ENCODE measurements around the gene MPZL1.

The MPZL1 gene

DNA sequence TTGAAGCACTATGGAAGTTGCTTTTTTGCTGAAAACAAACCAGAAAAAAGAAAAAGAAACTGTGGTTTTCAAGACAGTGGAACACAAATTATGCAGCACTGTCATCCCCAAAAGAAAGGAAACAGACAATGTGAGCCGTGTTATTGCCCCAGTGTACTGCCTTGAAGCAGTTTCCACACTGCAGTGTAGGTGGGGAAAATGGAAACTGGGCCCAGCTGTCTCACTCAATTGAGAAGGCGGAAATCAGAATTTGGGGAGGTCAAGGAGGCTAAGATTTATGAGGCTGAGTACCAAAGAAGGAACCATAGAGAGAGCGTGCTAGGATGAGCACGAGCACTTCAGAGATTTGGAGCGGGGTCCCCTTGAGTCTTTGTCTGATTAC lies 55.5 kb downstream of the MPZL1 start:
- Histone ChIP-seq H3K36me3 (peaks cover 4 to 35% (median 12%) of the 10 kb centered on the region in 3 donors), H3K4me3 (no peak overlapping the region), H3K27ac (no peak overlapping the region), H3K9me3 (no peaks in the 10 kb centered on the region), H3K27me3 (no peaks in the 10 kb centered on the region), H3K4me1 (peaks cover 0 to 25% (median 7%) of the 10 kb centered on the region in 4 donors)
- no peak for DNase-seq
- intact Hi-C loops (cut with DNase I; ENCODE audit: low total_unique reads): no loop called here
- TF ChIP-seq, protein P1, sequence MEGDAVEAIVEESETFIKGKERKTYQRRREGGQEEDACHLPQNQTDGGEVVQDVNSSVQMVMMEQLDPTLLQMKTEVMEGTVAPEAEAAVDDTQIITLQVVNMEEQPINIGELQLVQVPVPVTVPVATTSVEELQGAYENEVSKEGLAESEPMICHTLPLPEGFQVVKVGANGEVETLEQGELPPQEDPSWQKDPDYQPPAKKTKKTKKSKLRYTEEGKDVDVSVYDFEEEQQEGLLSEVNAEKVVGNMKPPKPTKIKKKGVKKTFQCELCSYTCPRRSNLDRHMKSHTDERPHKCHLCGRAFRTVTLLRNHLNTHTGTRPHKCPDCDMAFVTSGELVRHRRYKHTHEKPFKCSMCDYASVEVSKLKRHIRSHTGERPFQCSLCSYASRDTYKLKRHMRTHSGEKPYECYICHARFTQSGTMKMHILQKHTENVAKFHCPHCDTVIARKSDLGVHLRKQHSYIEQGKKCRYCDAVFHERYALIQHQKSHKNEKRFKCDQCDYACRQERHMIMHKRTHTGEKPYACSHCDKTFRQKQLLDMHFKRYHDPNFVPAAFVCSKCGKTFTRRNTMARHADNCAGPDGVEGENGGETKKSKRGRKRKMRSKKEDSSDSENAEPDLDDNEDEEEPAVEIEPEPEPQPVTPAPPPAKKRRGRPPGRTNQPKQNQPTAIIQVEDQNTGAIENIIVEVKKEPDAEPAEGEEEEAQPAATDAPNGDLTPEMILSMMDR (IDR thresholded peaks at IDR 0.05): no peak

DNA sequence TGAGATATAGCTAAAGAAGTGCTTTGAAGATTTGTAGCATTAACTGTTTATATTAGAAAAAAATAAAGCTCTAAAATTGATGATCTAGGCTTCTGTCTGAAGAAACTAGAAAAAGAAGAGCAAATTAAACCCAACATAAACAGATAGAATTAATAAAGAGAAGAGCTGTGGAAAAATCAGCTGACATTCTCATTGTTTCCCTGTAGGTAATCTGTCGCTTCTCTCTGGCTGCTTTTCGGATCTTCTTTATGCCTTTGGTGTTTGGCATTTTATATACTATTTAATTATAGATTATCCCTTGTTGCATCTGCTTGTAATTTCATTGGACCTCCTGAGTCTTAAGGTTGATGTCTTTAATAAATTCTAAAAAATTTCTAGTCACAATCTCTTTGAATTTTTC lies 59.8 kb downstream of the MPZL1 start:
- H3K4me1 ChIP-seq: peaks cover 0 to 6% (median 2%) of the 10 kb centered on the region in 4 donors
- H3K36me3 ChIP-seq: peaks cover 8 to 15% (median 12%) of the 10 kb centered on the region in 3 donors
- DNase-seq: no peak
- no peak overlapping the region for H3K27ac ChIP-seq
- intact Hi-C loops (cut with DNase I; ENCODE audit: low total_unique reads): no loop called here
- TF ChIP-seq, protein P1 (IDR thresholded peaks at IDR 0.05): no peak
- H3K27me3 ChIP-seq: no peaks in the 10 kb centered on the region
- H3K9me3 ChIP-seq: no peaks in the 10 kb centered on the region
- H3K4me3 ChIP-seq: no peak overlapping the region

DNA sequence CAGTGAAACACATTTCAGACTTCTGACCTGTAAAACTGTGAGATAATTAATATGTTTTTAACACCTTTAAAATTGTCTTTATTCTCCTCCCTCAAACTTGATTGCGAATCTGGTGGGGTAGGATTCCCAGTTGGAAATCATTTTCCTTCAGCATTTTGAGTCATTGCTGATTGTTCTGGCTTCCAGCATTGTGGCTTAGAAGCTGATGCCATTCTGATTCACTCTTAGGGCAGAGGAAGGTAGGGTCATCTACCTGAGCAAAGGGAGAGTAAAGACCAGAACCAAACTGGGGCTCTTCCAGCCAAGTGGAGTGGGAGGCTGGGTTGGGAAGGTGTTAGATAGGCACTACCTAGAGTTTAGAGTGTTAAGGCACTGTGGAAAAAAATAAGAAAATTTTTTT lies 61.2 kb downstream of the MPZL1 start:
- DNase-seq: no peak
- intact Hi-C loops (cut with DNase I; ENCODE audit: low total_unique reads): no loop called here
- Histone ChIP-seq H3K4me1 (no peaks in the 10 kb centered on the region), H3K9me3 (no peaks in the 10 kb centered on the region), H3K36me3 (peaks cover 16 to 22% (median 16%) of the 10 kb centered on the region in 3 donors), H3K4me3 (no peak overlapping the region), H3K27ac (no peak overlapping the region), H3K27me3 (no peaks in the 10 kb centered on the region)
- TF ChIP-seq, protein P1 (IDR thresholded peaks at IDR 0.05): no peak

DNA sequence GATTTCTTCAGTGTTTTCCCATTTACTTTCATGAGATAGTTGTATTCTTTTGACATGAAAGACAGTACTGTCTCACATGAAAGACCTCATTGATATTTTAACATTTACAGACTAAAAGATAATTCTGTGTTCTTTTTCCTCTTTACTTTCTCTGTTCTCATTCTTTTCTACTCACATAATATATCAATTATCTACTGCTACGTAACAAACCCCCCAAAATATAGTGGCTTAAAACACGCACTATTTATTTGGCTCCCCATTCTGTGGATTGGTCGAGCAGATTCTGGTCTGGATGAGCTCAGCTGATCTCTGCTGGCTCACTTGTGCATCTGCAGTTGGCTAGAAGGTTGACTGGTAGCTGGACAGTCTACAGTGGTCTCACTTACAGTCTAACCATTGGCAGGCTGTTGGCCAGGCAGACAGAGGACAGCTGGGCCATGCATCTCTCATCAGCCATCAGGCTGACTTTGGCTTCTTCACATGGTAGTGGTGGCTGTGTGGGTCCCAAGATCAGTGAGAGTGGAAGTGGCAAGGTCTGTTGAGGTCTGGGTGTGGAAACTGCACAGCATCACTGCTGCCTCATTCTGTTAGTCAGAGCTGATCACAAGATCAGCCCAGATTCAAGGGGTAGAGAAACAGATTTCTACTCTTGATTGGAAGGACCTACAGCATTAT lies 63.2 kb downstream of the MPZL1 start:
- no peak overlapping the region for H3K4me3 ChIP-seq

DNA sequence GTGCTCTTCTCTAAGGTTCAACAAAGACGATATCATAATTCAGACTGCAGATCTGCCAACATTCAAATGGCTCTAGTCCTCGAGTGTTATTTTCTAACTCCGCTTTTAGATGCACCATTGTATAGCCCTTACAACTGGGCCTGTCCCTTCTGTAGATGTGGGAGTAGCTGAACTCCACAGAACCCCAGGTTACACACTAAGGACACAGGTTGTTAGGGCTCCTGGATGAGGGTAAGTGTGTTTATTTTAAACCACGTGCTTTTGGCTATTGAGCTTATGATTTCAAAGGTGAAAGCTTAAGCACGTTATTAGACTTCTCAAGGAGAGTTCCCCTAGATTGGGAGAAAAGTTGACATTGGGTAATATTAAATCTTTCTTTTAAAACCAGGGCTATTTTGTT lies 64.7 kb downstream of the MPZL1 start:
- H3K4me3 ChIP-seq: no peak overlapping the region
- DNase-seq: no peak
- H3K9me3 ChIP-seq: no peaks in the 10 kb centered on the region
- H3K4me1 ChIP-seq: peaks cover 0 to 3% (median 0%) of the 10 kb centered on the region in 4 donors
- H3K36me3 ChIP-seq: peaks cover 14 to 46% (median 36%) of the 10 kb centered on the region in 3 donors
- no peaks in the 10 kb centered on the region for H3K27me3 ChIP-seq
- TF ChIP-seq, protein P1 (IDR thresholded peaks at IDR 0.05): no peak
- no peak overlapping the region for H3K27ac ChIP-seq
- intact Hi-C loops (cut with DNase I; ENCODE audit: low total_unique reads): no loop called here

More for the DNA sequence above, 63.2 kb downstream of the MPZL1 start:
- TF ChIP-seq, protein P1 (IDR thresholded peaks at IDR 0.05): no peak
- intact Hi-C loops (cut with DNase I; ENCODE audit: low total_unique reads): no loop called here
- Histone ChIP-seq H3K27ac (no peak overlapping the region), H3K36me3 (peaks cover 22 to 41% (median 31%) of the 10 kb centered on the region in 3 donors), H3K9me3 (no peaks in the 10 kb centered on the region), H3K27me3 (no peaks in the 10 kb centered on the region), H3K4me1 (no peaks in the 10 kb centered on the region)
- DNase-seq: no peak

All from tibial artery (tissue), 4 donors.